NK-92 (cell line): ENCODE results near the gene SLC9A5.

Experiments used
- DNase-seq: peaks from one replicate; lab custom pipeline; 2025; ENCODE audit not compliant: unreplicated experiment; lab: John Stamatoyannopoulos, UW

SLC9A5 gene

DNA sequence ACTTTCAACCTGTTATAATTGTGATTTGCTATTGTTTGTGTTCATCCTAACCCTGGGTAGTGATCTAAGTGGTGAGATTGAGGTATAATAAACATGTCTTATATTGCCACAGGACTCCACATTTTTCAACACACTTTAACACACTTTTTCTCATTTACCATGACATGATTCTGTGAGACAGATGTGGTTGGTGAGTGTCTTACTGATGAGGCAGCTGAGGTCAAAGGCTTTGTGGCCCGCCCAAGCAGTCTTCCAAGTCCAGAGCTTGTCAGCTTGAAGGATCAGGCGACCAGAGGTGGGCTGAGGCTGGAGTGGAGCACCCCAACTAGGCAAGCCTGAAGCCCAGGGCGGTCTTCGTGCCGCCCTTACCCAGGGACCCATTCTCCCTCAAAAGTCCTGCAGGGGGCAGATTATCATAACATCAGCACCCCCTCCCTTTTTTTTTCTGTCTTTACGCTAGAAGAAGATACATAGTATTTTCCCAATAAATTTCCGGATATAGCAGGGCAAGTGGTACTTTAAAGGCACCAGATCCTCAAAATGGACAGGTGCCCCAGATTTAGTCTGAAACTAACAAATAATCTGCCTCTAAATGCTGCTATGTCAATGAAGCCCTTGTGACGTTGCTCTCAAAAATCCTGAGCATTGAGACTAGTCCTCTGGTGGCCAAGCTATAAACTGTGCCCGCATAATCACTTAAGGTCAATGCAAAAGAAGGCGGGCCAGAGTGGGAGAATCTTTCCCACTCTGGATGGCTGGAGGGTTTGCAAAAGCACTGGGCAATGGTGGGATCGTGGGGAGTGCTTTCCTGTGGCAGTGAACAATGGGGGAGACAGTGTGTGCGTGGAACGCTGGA, 56.7 kb downstream of the SLC9A5 start:
- DNase-seq, result no peak

DNA sequence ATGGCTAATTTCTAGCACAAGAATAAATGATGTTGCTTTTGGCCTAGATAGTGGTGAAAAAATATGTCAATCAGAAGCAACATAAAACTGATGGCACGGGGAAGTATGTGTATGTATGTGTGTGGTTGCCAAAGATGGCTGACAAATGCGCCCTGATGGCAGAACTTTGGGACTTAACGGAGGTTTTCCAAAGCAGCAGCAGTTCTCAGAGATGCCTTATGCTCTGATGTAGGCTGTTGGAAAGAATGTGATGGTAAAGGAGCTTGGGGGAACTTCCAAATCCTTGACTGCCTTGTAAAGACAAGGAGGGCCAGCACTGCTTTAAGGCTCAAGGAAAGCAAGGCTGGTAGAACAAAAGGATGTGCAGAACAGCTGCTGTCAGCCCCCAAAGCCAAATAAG, 61.8 kb downstream of the SLC9A5 start:
- no peak for DNase-seq

DNA sequence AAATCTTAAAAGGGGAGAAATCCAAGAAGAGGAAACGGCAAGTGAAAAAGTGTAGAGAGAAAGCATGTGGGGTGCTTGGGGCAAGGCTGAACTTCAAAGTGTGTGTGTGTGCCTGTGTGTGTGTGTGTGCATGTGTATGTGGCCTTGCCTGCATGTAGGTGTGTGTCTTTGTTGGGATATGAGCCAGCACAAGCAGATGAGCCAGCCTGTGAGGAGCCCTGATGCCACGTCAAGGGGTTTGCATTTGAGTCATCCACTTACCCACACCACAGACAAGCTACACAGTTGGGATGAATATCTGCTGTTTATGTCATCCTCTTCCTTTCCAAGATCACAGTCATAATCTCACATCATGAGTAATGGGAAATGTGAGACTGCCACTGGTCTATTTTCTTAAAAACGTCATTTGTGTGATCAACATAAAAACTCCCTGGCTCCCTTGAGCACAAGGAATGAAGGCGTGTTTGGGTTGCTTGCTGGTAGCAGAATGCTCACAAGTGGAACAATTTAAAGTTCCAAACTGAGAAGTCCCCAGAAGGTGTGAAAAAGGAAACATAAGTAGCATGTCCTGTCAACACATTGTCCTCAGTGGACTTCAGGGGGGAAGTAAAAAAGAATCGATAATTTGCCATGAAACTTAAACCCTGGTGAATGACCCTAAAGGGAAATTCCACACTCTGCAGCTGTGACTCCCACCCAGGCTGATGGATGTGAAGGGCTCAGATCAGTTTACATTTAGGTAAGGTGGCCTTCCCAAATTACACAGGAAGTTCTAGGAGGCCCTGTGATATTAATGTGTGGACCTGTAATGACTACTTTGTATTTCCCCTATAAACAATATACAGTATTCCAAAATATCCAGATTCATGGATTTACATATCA, 63.1 kb downstream of the SLC9A5 start:
- DNase-seq, result no peak

DNA sequence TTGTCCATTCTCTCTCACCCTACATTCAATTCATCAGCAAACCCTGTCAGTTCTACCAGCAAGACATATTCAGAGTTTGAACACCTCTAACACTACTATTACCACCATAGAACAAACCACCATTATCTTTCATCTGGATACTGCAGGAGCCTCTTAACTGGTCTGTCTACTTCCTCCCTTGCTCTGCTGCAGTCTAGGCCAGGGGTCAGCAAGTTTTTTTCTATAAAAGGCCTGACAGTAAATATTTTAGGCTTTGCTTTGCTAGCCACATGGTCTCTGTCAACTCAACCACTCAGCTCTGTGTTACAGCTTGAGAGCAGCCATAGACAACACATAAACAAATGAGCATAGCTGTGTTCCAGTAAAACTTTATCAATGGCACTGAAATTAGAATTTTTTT, 63.9 kb downstream of the SLC9A5 start:
- no peak for DNase-seq

DNA sequence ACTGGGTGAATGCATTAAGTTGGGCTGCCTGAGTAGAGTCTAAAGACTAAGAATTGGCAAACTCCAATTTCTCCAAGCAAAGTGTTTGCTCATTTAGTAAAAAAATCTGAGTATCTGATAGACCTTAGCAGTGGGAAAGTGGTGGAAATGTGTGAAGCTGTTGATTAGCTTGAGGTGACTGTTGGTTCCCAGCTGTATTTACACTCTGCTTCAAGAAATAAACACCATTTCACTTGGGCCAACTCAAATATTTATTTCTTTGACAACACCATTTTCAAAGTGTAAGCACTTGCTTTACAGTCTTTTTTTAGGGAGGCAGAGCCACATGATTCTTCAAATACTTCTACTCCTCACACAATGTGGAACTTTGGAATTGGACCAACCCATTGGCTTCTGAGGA, 69.1 kb downstream of the SLC9A5 start:
- no peak for DNase-seq
